ENCODE measurements around the gene HACD1.

The HACD1 gene

DNA sequence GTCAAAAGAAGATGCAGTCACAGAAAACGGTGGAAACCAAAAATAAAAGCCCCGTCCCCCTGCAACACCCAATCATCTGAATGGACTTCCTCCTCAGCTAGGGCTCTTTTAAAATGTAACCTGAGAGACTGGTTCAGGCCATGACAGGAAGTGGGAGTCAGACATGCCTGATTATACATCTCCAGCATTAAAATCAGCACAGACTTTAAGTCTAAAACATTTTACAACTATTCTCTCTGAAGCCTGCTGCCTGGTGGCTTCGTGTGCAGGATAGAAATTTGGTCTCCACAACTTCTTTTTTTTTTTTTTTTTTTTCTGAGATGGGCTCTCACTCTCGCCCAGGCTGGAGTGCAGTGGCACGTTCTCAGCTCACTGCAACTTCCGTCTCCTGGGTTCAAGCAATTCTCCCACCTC is 30.3 kb downstream of the HACD1 start:
- DNase-seq: no peak

DNA sequence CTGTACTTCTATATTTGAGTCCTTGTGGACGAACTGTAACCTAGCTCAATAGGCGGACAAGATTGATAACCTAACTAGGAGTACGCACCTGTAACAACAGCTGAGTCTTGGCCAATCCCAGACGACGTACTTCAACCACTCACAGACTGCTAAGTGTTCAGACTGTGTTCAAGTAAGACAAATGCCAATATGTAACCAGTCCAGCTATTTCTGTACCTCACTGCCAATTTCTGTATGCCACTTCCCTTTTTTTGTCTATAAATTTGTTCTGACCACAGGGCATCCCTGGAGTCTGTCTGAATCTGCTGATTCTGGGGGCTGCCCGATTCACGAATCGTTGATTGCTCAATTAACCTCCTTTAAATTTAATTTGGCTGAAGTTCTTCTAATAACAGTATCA is 32.2 kb downstream of the HACD1 start:
- no peak for DNase-seq

- no peak for DNase-seq
Observed at GRCh38 chr10:17580885-17581284, 36.3 kb downstream of the HACD1 start.

DNA sequence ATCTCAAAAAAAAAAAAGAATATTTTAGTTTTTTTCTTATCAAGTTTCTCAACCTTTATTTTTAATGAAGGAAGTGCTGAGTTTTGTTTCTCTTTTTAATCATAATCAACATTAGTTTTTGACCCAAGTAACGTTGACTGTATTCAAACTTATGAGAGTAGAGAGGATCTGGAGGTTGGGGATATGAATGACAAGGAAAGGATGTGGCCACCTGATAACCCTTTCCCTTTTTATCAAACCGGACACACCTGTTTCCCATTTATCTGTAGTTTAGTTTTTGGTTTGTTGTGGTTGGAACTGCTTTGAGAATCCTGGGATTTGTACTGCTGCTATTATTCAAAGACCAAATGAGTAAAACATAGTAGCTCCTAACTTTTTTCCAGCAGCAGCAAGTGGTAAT is 38.6 kb downstream of the HACD1 start:
- DNase-seq: no peak

DNA sequence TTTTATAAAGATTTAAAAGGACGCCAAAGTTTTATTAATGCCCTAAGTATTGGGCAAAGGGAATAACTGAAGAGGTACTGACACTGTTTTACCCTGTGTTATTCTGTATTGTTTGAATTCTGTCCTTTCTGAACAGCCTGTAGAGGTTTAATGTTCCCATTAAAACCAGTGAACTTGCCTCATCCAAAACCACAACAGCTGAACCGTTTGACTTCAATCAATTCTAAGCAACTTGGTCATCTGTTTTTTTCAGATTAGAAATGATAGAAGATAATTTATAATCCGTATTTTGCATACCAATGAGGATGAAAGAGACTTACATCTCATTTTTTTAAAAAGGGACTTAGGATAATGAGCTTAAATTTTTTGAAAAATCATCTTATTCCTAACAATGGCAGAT is 40.4 kb downstream of the HACD1 start:
- DNase-seq: no peak

DNA sequence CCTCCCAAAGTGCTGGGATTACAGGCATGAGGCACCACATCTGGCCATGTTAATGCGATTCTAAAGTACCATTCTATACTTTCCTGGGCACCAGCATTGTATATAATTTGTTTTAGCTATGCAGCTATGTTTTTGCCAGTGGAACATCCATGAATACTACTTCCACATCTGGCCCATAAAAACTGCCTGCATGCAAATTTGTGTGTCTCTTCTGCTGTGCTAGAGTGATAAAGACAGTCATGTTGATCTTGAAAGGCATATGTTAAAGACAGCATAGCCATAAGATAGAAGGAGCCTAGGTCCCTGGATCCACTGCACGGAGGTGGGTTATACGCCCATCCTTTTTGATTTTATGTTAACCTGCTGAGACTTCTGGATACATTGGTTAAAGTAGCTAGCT is 52.3 kb downstream of the HACD1 start:
- no peak for DNase-seq

GRCh38 chr10:17563452-17563851 is 53.7 kb downstream of the HACD1 start:
- DNase-seq: no peak

- DNase-seq: no peak
Observed at GRCh38 chr10:17562614-17563013, 54.6 kb downstream of the HACD1 start.

DNA sequence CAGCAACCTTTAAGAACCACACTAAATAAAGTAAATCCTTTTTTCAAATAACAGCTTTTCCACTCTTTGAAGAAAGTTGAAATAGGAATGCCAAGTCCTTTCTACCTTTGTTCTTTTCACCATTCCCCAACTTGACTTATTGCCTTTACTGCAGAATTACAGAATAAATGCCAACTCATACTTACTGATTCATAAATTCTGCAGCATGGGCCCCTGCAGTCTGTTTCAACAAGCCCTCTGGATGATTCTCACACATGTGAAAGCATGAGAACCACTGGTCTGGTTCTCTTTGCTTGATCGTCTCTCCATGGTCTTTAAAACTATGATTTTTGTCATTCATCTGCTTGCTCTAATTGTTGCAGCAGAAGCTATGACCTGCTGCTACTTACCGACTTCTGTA is 56.1 kb downstream of the HACD1 start:
- no peak for DNase-seq

DNA sequence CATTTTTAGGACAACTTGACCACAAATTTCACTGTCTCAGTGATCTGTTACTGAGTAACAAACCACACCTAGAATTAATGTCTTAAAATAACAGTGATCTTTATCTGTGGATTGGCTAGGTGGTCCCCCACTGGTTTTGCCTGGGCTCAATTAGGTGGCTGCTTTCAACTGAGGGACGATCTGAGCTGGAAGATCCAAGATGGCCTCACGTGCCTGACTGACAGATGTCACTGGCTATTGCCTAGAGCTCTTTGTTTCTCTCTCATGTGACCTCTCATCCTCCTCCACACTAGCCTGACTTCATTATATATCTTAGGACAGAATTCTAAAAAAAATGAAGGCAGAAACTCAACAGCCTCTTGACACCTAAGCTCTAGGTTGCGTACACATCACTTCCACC is 59.7 kb downstream of the HACD1 start:
- DNase-seq: no peak

- DNase-seq: no peak
Observed at GRCh38 chr10:17548770-17549169, 68.4 kb downstream of the HACD1 start.

GRCh38 chr10:17548162-17548561 is 69.0 kb downstream of the HACD1 start:
- no peak for DNase-seq

DNA sequence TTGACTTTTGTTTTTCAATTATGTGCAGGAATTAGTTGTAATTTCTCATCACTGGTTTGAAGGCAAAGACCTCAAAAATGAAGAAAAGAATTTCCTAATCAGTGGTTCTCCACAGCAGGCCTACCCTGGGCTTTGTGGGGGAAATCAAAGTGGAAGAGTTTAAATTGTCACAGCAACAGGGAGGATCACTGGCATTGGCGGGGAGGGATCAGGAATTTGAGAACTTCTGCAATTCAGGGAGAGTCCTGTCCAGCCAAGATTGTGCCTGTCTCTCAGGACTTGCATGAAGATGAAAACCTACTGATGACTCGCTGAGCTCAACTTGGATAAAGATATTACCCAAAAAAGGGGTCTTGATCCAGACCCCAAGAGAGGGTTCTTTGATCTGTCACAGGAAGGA is 70.1 kb downstream of the HACD1 start:
- DNase-seq: no peak

DNA sequence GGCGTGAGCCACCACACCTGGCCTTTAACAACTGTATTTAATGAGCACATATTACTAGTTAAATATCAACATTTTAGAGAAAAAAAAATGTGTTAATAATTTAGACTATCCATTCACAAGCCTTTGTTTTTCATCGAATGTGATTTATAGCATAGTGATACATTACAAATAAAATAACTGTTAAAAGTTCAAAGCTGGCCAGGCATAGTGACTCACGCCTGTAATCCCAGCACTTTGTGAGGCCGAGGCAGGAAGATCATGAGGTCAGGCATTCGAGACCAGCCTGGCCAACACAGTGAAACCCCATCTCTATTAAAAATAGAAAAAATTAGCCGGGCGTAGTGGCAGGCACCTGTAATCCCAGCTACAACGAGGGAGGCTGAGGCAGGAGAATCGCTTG is 72.7 kb downstream of the HACD1 start:
- no peak for DNase-seq

Data from amygdala (tissue), 56 donors.